Measurements from ENCODE around the gene KRTAP4-4.

DNA sequence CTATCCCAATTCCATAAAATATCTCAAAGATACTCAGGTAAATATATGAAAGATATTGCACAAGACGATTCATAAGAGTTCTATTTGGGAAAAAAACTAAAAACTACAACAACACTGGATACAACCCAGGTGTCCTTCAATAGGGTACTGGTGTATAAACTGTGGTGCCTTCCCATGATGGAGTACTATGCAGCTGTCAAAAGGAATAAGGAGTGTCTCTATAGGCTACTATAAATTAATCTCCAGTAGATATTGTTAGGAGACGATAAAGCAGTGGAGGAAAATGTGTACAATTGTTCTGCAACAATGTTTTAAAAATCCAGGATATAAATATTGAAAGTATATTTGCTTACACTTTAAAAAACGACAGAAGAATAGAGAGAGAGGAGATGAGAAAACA, 34.1 kb downstream of the KRTAP4-4 start:
- TF ChIP-seq, protein P1, sequence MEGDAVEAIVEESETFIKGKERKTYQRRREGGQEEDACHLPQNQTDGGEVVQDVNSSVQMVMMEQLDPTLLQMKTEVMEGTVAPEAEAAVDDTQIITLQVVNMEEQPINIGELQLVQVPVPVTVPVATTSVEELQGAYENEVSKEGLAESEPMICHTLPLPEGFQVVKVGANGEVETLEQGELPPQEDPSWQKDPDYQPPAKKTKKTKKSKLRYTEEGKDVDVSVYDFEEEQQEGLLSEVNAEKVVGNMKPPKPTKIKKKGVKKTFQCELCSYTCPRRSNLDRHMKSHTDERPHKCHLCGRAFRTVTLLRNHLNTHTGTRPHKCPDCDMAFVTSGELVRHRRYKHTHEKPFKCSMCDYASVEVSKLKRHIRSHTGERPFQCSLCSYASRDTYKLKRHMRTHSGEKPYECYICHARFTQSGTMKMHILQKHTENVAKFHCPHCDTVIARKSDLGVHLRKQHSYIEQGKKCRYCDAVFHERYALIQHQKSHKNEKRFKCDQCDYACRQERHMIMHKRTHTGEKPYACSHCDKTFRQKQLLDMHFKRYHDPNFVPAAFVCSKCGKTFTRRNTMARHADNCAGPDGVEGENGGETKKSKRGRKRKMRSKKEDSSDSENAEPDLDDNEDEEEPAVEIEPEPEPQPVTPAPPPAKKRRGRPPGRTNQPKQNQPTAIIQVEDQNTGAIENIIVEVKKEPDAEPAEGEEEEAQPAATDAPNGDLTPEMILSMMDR (IDR thresholded peaks at IDR 0.05; ENCODE audit: low read depth, low read length): no peak
- TF ChIP-seq POLR2A (IDR thresholded peaks at IDR 0.05; ENCODE audit: extremely low read depth, insufficient read length) (no peak), MYC (IDR thresholded peaks at IDR 0.05; ENCODE audit: low read depth, low read length) (no peak)
